CD4-positive, alpha-beta T cell (primary cell): ENCODE results near the gene REV3L. TPM values are rescaled to one million over a fixed set of nuclear protein-coding genes. Genes with fewer than 3 reads are reported as not detected.

Source experiments
- ATAC-seq: fragments of 200-7000 bp; cut with Tn5 transposase; one replicate; pipeline ENCODE4 v1.10.0; 2022; ENCODE audit warnings: mild to moderate bottlenecking; ENCODE audit not compliant: poor library complexity
- CTCF ChIA-PET: fragments of 350-600 bp; sonication (Branson Sonifier 250); formaldehyde crosslinking; loops from one replicate; lab custom pipeline; 2021; ENCODE audit warnings: antibody characterized with exemption, inconsistent platforms; lab: Charles Lee
- POLR2A ChIA-PET: fragments of 350-600 bp; sonication (Branson Sonifier 250); formaldehyde crosslinking; loops from one replicate; lab custom pipeline; 2021; ENCODE audit warnings: antibody characterized with exemption, inconsistent platforms; lab: Charles Lee
- DNase-seq, 14 experiments: peaks; one replicate each; pipeline ENCODE4 v3.0.0-alpha.2; 2013 to 2020; ENCODE audit warnings: mixed read lengths in 2 of 14
- H3K27ac ChIP-seq, 2 donors: one replicate each; pipeline versions ENCODE4 v1.5.1 to v1.7.0; 2013; ENCODE audit warnings: low read length in 2 of 2, low read depth in 1 of 2, mild to moderate bottlenecking in 1 of 2
- H3K27me3 ChIP-seq, 2 experiments: 1 replicate in 1 of 2; 2 replicates in 1 of 2; pipeline versions ENCODE4 v1.6.1 to v1.7.0; 2013; ENCODE audit warnings: low read length in 2 of 2, control low read depth in 1 of 2, mild to moderate bottlenecking in 1 of 2, moderate library complexity in 1 of 2; ENCODE audit not compliant: insufficient read depth in 2 of 2, control insufficient read depth in 1 of 2
- H3K36me3 ChIP-seq: one replicate; pipeline ENCODE4 v1.6.1; 2013; ENCODE audit warnings: low read length, control low read depth; ENCODE audit not compliant: insufficient read depth
- H3K4me1 ChIP-seq: one replicate; pipeline ENCODE4 v1.6.1; 2013; ENCODE audit warnings: low read length, control low read depth; ENCODE audit not compliant: insufficient read depth
- H3K4me3 ChIP-seq: one replicate; pipeline ENCODE4 v1.5.1; 2013; ENCODE audit warnings: mild to moderate bottlenecking, low read length, moderate library complexity
- H3K9me3 ChIP-seq, 2 experiments: 1 replicate in 1 of 2; 2 replicates in 1 of 2; pipeline versions ENCODE4 v1.6.1 to v1.7.0; 2013; ENCODE audit warnings: low read length in 2 of 2, mild to moderate bottlenecking in 2 of 2, control low read depth in 1 of 2, moderate library complexity in 1 of 2; ENCODE audit not compliant: control insufficient read depth in 1 of 2, insufficient read depth in 1 of 2
- H3K27ac Mint-ChIP-seq: one replicate; pipeline ENCODE4 v1.8.0; 2020; ENCODE audit warnings: mixed read lengths
- H3K27me3 Mint-ChIP-seq: one replicate; pipeline ENCODE4 v1.8.0; 2021; ENCODE audit warnings: mixed read lengths
- H3K36me3 Mint-ChIP-seq: one replicate; pipeline ENCODE4 v1.8.0; 2021; ENCODE audit warnings: low read depth, mixed read lengths
- H3K4me1 Mint-ChIP-seq: one replicate; pipeline ENCODE4 v1.8.0; 2021; ENCODE audit warnings: low read depth, mixed read lengths
- H3K4me3 Mint-ChIP-seq: one replicate; pipeline ENCODE4 v1.8.0; 2020; ENCODE audit warnings: mild to moderate bottlenecking, mixed read lengths
- H3K9me3 Mint-ChIP-seq: one replicate; pipeline ENCODE4 v1.8.0; 2020; ENCODE audit warnings: mixed read lengths
- intact Hi-C, 2 experiments: fragments of 100-400 bp; cut with DNase I in 1 of 2; cut with micrococcal nuclease in 1 of 2; formaldehyde crosslinking; loops; one replicate each; pipeline versions ENCODE4 v1.15.1 to v1.9.0; 2023 to 2025; cut with DNase I, micrococcal nuclease
- total RNA-seq, 174 experiments: library from RNA in 2 of 174; stranded (reverse) in 2 of 174; gene quantifications; one replicate each; pipeline ENCODE4 v1.2.3 and lab custom pipeline; 2021 to 2026
- TF ChIP-seq, protein P1 (sequence below): fragments of 200-600 bp; IDR thresholded peaks from one replicate; pipeline ENCODE4 v1.8.0; 2022; ENCODE audit warnings: antibody characterized with exemption, mild to moderate bottlenecking

Gene REV3L
- total RNA-seq, 2 experiments from 2014 or later, result 17.0 to 20.6 TPM

DNA sequence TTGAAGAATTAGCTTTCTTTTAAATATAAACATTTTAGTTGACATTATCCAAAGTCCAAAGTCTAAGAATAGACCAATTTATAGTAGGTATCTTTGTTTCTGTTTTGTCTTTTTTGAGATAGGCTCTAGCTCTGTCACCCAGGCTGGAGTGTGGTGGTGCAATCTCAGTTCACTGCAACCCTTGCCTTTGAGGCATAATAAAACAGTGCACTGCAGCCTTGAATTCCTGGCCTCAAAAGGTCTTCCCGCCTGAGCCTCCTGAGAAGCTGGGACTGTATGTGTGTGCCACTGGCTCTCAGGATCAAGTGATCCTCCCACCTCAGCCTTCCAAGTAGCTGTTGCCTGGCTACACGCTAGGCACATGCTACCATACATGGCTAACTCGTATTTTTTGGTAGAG, 135.4 kb downstream of the REV3L start:
- Mint-ChIP-seq H3K4me1 (no peaks in the 10 kb centered on the region), H3K4me3 (no peak overlapping the region), H3K27me3 (no peaks in the 10 kb centered on the region), H3K27ac (no peak overlapping the region), H3K36me3 (peaks cover 80% of the 10 kb centered on the region), H3K9me3 (no peaks in the 10 kb centered on the region)
- Histone ChIP-seq H3K4me3 (no peak overlapping the region), H3K4me1 (no peaks in the 10 kb centered on the region), H3K36me3 (peaks cover 39% of the 10 kb centered on the region), H3K27me3 (no peaks in the 10 kb centered on the region), H3K9me3 (no peaks in the 10 kb centered on the region), H3K27ac (no peak overlapping the region)
- intact Hi-C loops, result no loop called here
- TF ChIP-seq, protein P1, sequence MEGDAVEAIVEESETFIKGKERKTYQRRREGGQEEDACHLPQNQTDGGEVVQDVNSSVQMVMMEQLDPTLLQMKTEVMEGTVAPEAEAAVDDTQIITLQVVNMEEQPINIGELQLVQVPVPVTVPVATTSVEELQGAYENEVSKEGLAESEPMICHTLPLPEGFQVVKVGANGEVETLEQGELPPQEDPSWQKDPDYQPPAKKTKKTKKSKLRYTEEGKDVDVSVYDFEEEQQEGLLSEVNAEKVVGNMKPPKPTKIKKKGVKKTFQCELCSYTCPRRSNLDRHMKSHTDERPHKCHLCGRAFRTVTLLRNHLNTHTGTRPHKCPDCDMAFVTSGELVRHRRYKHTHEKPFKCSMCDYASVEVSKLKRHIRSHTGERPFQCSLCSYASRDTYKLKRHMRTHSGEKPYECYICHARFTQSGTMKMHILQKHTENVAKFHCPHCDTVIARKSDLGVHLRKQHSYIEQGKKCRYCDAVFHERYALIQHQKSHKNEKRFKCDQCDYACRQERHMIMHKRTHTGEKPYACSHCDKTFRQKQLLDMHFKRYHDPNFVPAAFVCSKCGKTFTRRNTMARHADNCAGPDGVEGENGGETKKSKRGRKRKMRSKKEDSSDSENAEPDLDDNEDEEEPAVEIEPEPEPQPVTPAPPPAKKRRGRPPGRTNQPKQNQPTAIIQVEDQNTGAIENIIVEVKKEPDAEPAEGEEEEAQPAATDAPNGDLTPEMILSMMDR, result no peak
- DNase-seq, result no peak
- ChIA-PET POLR2A (no interaction called here), CTCF (no interaction called here)
- no peak for ATAC-seq

DNA sequence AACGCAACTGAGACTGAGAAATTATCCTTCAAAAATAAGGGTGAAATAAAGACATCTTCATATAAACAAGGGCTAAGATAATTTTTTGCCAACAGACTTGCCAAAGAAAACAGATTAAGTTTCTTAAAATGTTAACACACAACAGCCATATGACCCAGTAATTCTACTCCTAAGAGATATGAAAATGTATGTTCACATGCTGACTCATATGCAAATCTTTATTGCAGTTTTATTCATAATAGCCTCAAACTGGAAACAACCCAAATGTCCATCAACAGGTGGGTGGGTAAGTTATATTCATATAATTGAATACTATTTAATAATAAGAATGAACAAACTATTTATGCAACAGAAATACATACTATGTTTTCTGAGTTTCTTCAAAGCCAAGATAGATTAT, 140.1 kb downstream of the REV3L start:
- Mint-ChIP-seq H3K27me3 (no peaks in the 10 kb centered on the region), H3K27ac (no peak overlapping the region), H3K4me1 (no peaks in the 10 kb centered on the region), H3K4me3 (no peak overlapping the region), H3K9me3 (no peaks in the 10 kb centered on the region), H3K36me3 (peaks cover 67% of the 10 kb centered on the region)
- H3K36me3 ChIP-seq, result peaks cover 17% of the 10 kb centered on the region
- no peak overlapping the region for H3K27ac ChIP-seq
- no peak overlapping the region for H3K4me3 ChIP-seq
- CTCF ChIA-PET, result no interaction called here
- intact Hi-C loops, result no loop called here
- ATAC-seq, result no peak
- no peak for DNase-seq
- POLR2A ChIA-PET, result no interaction called here
- no peaks in the 10 kb centered on the region for H3K27me3 ChIP-seq
- TF ChIP-seq, protein P1, result no peak
- H3K4me1 ChIP-seq, result no peaks in the 10 kb centered on the region
- no peaks in the 10 kb centered on the region for H3K9me3 ChIP-seq

DNA sequence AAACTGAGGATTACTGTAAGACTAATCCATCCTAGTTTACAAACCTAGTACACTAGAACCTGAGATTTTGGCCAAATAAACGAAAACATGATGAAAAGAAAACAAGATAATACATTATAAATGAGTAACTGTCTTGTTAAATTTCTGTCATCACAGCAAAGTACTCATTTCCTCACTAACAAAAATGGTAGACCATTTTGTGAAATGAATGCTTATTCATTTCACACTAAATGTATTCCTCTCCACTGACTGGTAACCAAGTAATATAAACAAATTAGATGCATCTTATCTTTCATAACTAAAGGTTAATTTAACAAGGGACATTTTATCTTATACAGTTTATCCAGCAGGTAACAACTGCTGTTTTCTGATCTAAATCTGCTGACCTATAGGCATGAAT, 143.7 kb downstream of the REV3L start:
- Histone ChIP-seq H3K4me3 (no peak overlapping the region), H3K27me3 (no peaks in the 10 kb centered on the region), H3K36me3 (peaks cover 19% of the 10 kb centered on the region), H3K27ac (no peak overlapping the region), H3K4me1 (no peaks in the 10 kb centered on the region), H3K9me3 (no peaks in the 10 kb centered on the region)
- ChIA-PET POLR2A (no interaction called here), CTCF (no interaction called here)
- H3K36me3 Mint-ChIP-seq, result peaks cover 50% of the 10 kb centered on the region
- no peak overlapping the region for H3K4me3 Mint-ChIP-seq
- TF ChIP-seq, protein P1, result no peak
- no peak overlapping the region for H3K27ac Mint-ChIP-seq
- intact Hi-C loops, result no loop called here
- no peaks in the 10 kb centered on the region for H3K27me3 Mint-ChIP-seq
- H3K9me3 Mint-ChIP-seq, result no peaks in the 10 kb centered on the region
- no peaks in the 10 kb centered on the region for H3K4me1 Mint-ChIP-seq
- ATAC-seq (no peak), DNase-seq (no peak)
